Loucy (cell line): ENCODE measurements around the gene SDS.

Source experiments
- CTCF ChIP-seq: fragments of 200-600 bp; sonication (generic); conservative IDR thresholded peaks from 2 replicates; pipeline ENCODE4 v1.5.1; 2014; ENCODE audit warnings: mild to moderate bottlenecking, antibody characterized with exemption, low read length
- EZH2phosphoT487 ChIP-seq: fragments of 200-600 bp; IDR thresholded peaks from 2 replicates; pipeline ENCODE4 v1.6.1; 2018; ENCODE audit warnings: antibody characterized with exemption, mild to moderate bottlenecking, moderate library complexity, borderline replicate concordance

DNA sequence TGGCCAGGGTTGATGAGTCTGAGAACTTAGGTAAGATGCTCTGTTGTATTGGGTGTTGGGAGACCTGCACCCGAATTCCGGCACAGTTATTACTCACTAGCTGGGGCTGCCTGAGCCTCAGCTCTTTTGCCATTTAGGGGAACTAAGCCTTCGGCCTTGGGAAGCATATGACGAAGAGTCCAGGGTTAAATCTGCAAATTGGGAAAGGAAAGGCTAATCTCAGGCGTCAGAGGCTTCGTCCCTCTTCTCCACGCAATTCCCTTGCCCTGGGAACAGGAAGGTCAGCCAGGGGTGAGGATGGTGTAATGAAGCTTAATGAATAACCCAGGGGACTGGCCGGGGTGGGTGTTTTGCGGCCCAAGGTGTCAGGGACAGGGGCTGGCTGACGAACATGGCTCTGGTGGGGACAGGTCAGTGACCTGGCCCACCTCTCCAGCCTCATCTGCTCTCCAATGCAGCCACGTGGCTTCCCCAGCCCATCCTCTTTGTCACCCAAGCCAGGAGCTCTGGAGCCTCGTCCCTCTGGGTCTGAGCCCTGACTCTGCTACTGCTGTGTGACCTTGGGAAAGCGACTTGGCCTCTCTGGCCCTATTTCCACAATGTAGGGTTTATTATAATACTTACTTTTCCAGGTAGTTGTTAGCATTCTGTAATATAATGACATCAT is 14.7 kb upstream of the SDS start:
- TF ChIP-seq CTCF (no peak), EZH2phosphoT487 (no peak)
